PC-3 (cell line): ENCODE results near the gene VAT1L. TPM values are rescaled to one million over a fixed set of nuclear protein-coding genes. Genes with fewer than 3 reads are reported as not detected.

ENCODE experiments used
- ATAC-seq: fragments of 200-7000 bp; cut with Tn5 transposase; 2 replicates; pipeline ENCODE4 v1.9.1; 2020; ENCODE audit warnings: mild to moderate bottlenecking, moderate library complexity
- BruUV-seq: library from RNA; stranded (reverse); fragments of 400-500 nt; replicated peaks from 2 replicates; lab custom pipeline; 2021; lab: Mats Ljungman, UMichigan
- CTCF ChIA-PET: fragments of 300-600 bp; sonication (Branson Sonifier 250); formaldehyde crosslinking; loops from one replicate; lab custom pipeline; 2022; ENCODE audit warnings: antibody characterized with exemption; lab: Charles Lee
- POLR2A ChIA-PET: fragments of 300-600 bp; sonication (Branson Sonifier 250); formaldehyde crosslinking; loops from one replicate; lab custom pipeline; 2022; ENCODE audit warnings: antibody characterized with exemption; ENCODE audit not compliant: unreplicated experiment; lab: Charles Lee
- DNase-seq: peaks from one replicate; pipeline ENCODE4 v3.0.0-alpha.2; 2015
- H2AFZ ChIP-seq: fragments of 300-600 bp; sonication (generic); 2 replicates; pipeline ENCODE4 v1.6.0; 2016; ENCODE audit warnings: antibody characterized with exemption, low read length
- H3F3A ChIP-seq: fragments of 300-600 bp; sonication (generic); one replicate; pipeline ENCODE4 v1.6.0; 2017; ENCODE audit warnings: antibody characterized with exemption, low read length, control low read depth, mild to moderate bottlenecking; ENCODE audit not compliant: unreplicated experiment
- H3K27ac ChIP-seq: fragments of 300-600 bp; sonication (generic); 2 replicates; pipeline ENCODE4 v1.5.1; 2016; ENCODE audit warnings: mild to moderate bottlenecking, low read length
- H3K27me3 ChIP-seq: fragments of 300-600 bp; sonication (generic); 2 replicates; pipeline ENCODE4 v1.6.1; 2016; ENCODE audit warnings: low read length, mixed read lengths
- H3K36me3 ChIP-seq: fragments of 300-600 bp; sonication (generic); 2 replicates; pipeline ENCODE4 v1.6.1; 2016; ENCODE audit warnings: low read depth, mixed run types, low read length, mixed read lengths
- H3K4me1 ChIP-seq: fragments of 300-600 bp; sonication (generic); 2 replicates; pipeline ENCODE4 v1.5.1; 2016; ENCODE audit warnings: low read length; ENCODE audit not compliant: insufficient read depth
- H3K4me2 ChIP-seq: fragments of 300-600 bp; sonication (generic); 2 replicates; pipeline ENCODE4 v1.6.0; 2016; ENCODE audit warnings: low read length
- H3K4me3 ChIP-seq: fragments of 300-600 bp; sonication (generic); 2 replicates; pipeline ENCODE4 v1.5.1; 2016; ENCODE audit warnings: mild to moderate bottlenecking, low read length, mixed read lengths
- H3K79me2 ChIP-seq: fragments of 300-600 bp; sonication (generic); 2 replicates; pipeline ENCODE4 v1.6.1; 2017; ENCODE audit warnings: low read length, mixed read lengths
- H3K9ac ChIP-seq: fragments of 300-600 bp; sonication (generic); 2 replicates; pipeline ENCODE4 v1.6.0; 2016; ENCODE audit warnings: mild to moderate bottlenecking, low read length
- H3K9me2 ChIP-seq: fragments of 300-600 bp; sonication (generic); replicated peaks from 2 replicates; pipeline ENCODE4 v1.6.1; 2016; ENCODE audit warnings: mixed run types, low read length, mixed read lengths
- H3K9me3 ChIP-seq: fragments of 300-600 bp; sonication (generic); 2 replicates; pipeline ENCODE4 v1.6.1; 2016; ENCODE audit warnings: low read length, mixed read lengths
- H4K20me1 ChIP-seq: fragments of 300-600 bp; sonication (generic); 2 replicates; pipeline ENCODE4 v1.6.1; 2016; ENCODE audit warnings: low read length, mixed read lengths
- EZH2 ChIP-seq: fragments of 300-600 bp; sonication (generic); IDR thresholded peaks from one replicate; pipeline ENCODE4 v1.6.1; 2017; ENCODE audit warnings: antibody characterized with exemption, mild to moderate bottlenecking, low read length; ENCODE audit not compliant: unreplicated experiment
- EZH2phosphoT487 ChIP-seq: fragments of 300-600 bp; sonication (generic); IDR thresholded peaks from 2 replicates; pipeline ENCODE4 v1.6.1; 2018; ENCODE audit warnings: mild to moderate bottlenecking, antibody characterized with exemption, low read length, borderline replicate concordance
- intact Hi-C: fragments of 100-400 bp; cut with micrococcal nuclease; formaldehyde crosslinking; loops from 2 replicates; pipeline ENCODE4 v1.9.0; 2023
- total RNA-seq: library from RNA; depleted of rRNA; stranded (reverse); fragments of >200 nt; gene quantifications from 2 replicates; pipeline ENCODE4 v1.2.3, GENCODE V29; 2014
- TF ChIP-seq, protein P1 (sequence below): fragments of 300-600 bp; sonication (generic); conservative IDR thresholded peaks from 2 replicates; pipeline ENCODE4 v1.5.1; 2017; ENCODE audit warnings: antibody characterized with exemption, low read depth, mild to moderate bottlenecking, low read length

Gene VAT1L
- total RNA-seq, 1 experiment from 2014 or later, result 0.47 TPM

DNA sequence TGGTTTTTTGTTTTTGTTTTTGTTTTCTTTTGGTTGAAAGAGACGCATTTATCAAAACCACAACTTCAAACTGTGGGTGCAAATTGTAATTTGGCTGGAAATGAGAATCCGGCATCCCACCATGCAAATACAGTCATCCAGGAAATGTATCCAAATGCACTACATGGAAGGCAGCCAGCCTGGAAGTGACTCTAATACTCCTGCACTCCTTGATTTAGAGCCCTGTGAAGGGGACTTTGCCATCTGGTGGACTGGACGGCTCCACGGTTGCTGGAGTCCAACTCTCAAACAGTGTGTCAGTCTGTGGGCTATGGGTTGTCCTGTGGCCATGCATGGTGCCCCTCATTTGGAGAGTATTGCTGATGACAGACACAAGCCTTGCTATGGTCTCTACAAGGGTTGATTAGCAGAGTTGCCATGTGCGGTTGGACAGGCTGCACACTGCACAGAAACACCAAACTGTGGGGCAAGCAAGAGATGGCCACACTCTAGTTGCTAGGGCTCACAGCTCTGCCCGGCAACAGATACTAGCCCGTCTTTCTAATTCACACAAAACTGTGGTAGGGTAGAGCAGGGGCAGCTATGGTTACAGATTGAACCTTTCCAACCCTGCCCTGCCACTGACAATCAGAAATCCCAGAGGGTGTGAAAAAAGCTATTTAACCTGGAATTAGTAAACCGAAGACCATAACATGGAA, 62.4 kb downstream of the VAT1L start:
- Histone ChIP-seq H3K4me1 (no peaks in the 10 kb centered on the region), H3K9me3 (no peaks in the 10 kb centered on the region), H3K79me2 (no peaks in the 10 kb centered on the region), H3K9me2 (no peaks in the 10 kb centered on the region), H3K4me3 (no peak overlapping the region), H3K27me3 (no peaks in the 10 kb centered on the region), H3K4me2 (no peak overlapping the region), H3K9ac (no peak overlapping the region), H2AFZ (no peak overlapping the region), H4K20me1 (no peaks in the 10 kb centered on the region), H3F3A (no peaks in the 10 kb centered on the region), H3K36me3 (no peaks in the 10 kb centered on the region), H3K27ac (no peak overlapping the region)
- ChIA-PET POLR2A (no interaction called here), CTCF (no interaction called here)
- ATAC-seq (no peak), DNase-seq (no peak)
- TF ChIP-seq EZH2phosphoT487 (no peak), EZH2 (no peak)
- TF ChIP-seq, protein P1, sequence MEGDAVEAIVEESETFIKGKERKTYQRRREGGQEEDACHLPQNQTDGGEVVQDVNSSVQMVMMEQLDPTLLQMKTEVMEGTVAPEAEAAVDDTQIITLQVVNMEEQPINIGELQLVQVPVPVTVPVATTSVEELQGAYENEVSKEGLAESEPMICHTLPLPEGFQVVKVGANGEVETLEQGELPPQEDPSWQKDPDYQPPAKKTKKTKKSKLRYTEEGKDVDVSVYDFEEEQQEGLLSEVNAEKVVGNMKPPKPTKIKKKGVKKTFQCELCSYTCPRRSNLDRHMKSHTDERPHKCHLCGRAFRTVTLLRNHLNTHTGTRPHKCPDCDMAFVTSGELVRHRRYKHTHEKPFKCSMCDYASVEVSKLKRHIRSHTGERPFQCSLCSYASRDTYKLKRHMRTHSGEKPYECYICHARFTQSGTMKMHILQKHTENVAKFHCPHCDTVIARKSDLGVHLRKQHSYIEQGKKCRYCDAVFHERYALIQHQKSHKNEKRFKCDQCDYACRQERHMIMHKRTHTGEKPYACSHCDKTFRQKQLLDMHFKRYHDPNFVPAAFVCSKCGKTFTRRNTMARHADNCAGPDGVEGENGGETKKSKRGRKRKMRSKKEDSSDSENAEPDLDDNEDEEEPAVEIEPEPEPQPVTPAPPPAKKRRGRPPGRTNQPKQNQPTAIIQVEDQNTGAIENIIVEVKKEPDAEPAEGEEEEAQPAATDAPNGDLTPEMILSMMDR, result no peak
- intact Hi-C loops, result no loop called here
- no TSS peak for BruUV-seq

DNA sequence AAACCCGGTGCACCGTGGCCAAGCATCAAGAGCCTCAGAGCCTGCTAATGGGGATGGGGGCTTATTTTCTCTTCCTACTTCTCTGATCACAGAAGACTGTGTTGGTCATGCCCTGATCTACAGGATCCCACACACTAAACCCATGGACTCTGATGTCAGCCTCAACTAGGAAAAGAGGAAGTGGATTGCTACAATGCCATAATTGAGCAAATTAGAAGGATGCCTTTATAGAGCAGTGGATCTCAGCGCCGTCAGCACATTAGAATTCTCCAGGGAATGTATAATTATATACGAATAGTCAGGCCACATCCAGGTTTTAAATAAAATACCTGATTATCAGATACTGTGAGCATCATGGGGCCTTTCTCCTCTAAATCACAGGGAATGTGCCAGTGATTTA, 64.8 kb downstream of the VAT1L start:
- no peak overlapping the region for H2AFZ ChIP-seq
- H3K4me3 ChIP-seq, result no peak overlapping the region
- H3K9ac ChIP-seq, result no peak overlapping the region
- H3K36me3 ChIP-seq, result no peaks in the 10 kb centered on the region
- CTCF ChIA-PET, result no interaction called here
- H3K4me1 ChIP-seq, result no peaks in the 10 kb centered on the region
- DNase-seq, result no peak
- no peaks in the 10 kb centered on the region for H3K9me2 ChIP-seq
- H3K27me3 ChIP-seq, result no peaks in the 10 kb centered on the region
- no TSS peak for BruUV-seq
- H3F3A ChIP-seq, result no peaks in the 10 kb centered on the region
- intact Hi-C loops, result no loop called here
- TF ChIP-seq EZH2phosphoT487 (no peak), EZH2 (no peak)
- TF ChIP-seq, protein P1, result no peak
- H3K9me3 ChIP-seq, result no peaks in the 10 kb centered on the region
- no peak for ATAC-seq
- no peak overlapping the region for H3K4me2 ChIP-seq
- H3K79me2 ChIP-seq, result no peaks in the 10 kb centered on the region
- no peak overlapping the region for H3K27ac ChIP-seq
- H4K20me1 ChIP-seq, result no peaks in the 10 kb centered on the region
- POLR2A ChIA-PET, result no interaction called here

DNA sequence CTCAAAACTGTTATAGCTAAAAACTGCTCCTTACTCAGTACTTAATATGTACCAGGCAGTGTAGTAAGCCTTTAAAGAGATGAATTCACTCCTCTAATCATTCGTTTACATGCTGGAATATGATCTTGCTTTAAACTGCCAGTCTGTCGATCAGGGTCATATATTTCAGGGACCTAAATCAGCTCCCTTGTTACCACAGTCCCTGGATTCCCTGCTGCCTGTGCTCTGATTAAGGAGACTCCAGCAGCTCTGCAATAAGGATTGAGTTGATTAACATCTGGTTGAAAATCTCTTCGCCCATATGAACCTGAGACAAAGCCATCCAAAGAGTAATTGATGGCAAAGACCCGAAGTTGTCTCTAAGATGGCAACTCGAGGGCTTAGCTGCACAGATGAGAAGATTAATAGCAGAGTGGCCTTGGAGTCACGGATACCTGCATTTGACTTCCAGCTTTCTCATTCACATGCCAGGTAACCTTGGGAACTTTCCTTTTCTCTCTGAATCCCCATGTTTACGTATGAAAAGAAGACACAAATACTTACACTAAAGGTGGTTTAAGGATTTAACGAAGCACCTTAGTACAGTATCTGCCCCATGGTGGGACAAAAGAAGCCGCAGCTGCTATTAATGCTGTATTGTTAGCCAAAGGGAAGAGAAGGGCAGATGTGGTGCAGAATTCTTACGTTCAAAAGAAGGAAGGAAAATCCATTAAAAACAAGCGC, 68.2 kb downstream of the VAT1L start:
- POLR2A ChIA-PET, result no interaction called here
- Histone ChIP-seq H3K9me2 (no peaks in the 10 kb centered on the region), H3K4me3 (no peak overlapping the region), H3K4me1 (no peaks in the 10 kb centered on the region), H3K79me2 (no peaks in the 10 kb centered on the region), H3K27ac (no peak overlapping the region), H3K9ac (no peak overlapping the region), H3K27me3 (no peaks in the 10 kb centered on the region), H3K36me3 (no peaks in the 10 kb centered on the region), H3K4me2 (no peak overlapping the region), H3K9me3 (no peaks in the 10 kb centered on the region), H4K20me1 (no peaks in the 10 kb centered on the region), H3F3A (no peaks in the 10 kb centered on the region), H2AFZ (no peak overlapping the region)
- no peak for ATAC-seq
- CTCF ChIA-PET, result no interaction called here
- BruUV-seq, result no TSS peak
- no peak for DNase-seq
- intact Hi-C loops, result no loop called here
- TF ChIP-seq, protein P1, result no peak
- TF ChIP-seq EZH2phosphoT487 (no peak), EZH2 (no peak)
